HG03354 (cell line): ENCODE measurements around the gene COP1.

ENCODE experiments used
- ATAC-seq: cut with Tn5 transposase; IDR thresholded peaks from one replicate; pipeline ENCODE4 v1.9.1; 2021; ENCODE audit warnings: mild to moderate bottlenecking; ENCODE audit not compliant: unreplicated experiment, poor library complexity, severe bottlenecking

The COP1 gene

DNA sequence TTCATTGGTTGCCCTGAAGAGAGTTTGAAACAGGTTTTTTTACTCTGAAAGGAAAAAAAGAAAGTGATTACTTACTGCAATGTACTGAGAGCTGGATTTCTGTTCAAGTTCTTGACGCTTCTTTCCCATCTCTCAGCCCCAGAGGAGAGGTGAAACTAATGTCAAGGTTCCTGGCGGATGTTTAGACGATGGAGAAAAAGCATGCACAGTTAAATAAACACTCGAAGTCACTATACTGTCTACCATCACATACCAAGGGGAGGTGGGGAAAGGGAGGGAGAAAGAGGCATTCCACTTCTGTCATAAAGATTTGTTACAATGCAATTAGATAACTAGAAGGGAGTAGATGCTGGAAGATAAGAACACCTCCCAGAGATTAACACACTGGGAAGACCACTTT is 286.7 kb downstream of the COP1 start:
- ATAC-seq: no peak

DNA sequence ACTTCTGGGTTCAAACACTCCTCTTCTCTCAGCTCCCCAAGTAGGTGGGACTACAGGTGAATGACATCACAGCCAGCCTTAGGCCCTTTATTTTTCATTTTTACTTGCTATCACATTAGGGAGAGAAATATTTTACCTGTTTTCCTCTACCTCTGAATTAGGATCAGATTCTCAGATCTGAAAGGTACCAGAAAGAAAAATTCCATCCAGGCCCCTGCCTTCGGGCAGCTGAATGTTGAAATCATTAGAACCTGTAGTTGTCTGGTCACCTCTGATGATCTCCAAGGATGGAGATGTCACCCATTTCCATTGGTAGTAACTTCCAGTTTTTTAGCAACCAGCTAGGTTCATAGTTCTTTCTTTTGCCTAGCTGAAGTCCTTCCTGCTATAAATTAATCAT is 288.1 kb downstream of the COP1 start:
- no peak for ATAC-seq

DNA sequence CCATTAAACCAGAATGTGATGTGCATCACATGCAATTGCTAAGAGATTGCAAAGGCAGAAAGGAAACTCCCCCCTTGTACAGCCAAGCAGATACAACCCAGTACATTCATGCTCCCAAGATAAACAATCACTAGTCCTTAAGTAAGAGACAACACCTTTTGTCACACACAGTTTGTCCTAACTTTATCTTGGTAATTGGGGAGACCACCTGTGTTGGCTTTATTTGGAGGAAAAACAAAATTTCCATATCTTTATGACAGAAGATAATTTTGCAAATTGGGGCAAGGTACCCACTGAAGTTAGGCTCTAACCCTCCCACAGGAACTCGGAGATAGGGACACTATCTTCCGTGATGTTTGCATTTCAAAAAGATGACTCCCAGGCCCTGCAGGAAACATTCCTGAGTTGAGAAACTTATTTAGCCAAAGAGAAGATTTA is 288.7 kb downstream of the COP1 start:
- no peak for ATAC-seq

DNA sequence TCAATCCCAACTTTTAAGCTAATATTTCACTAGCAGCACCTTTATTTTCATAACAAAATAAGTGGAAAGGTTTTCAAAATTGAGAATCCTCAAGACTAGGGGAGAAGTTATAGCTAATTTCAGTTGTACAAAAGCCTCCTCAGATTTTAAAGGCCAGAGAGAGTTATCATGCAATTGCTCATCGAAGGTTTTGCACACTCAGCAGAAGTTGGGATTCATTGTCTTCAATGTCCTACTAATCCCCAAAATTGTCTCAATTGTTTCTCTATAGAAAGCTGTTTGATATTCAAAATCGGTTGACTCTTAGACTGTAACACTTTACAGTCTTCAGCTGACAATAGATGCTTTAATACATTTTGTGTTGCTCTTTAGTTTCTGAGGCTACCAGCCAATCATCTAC is 293.0 kb downstream of the COP1 start:
- no peak for ATAC-seq

DNA sequence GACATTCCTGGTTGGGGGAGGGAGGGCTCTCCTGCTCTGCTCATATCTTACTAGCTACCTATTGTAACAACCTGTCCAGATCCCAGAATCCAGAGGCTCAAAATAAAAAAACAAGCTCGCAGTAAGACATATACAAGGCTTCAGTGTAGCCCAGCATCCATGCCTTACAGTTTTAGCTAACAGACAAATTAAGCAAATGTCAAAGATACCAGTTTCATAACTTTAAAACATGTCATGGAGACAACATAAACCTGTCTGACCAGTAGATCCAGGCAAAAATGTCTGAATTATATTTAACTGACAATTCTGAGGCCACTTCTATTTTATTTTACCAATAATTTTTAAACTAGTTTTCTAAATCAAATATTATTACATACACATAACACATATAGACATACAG is 295.9 kb downstream of the COP1 start:
- ATAC-seq: no peak

DNA sequence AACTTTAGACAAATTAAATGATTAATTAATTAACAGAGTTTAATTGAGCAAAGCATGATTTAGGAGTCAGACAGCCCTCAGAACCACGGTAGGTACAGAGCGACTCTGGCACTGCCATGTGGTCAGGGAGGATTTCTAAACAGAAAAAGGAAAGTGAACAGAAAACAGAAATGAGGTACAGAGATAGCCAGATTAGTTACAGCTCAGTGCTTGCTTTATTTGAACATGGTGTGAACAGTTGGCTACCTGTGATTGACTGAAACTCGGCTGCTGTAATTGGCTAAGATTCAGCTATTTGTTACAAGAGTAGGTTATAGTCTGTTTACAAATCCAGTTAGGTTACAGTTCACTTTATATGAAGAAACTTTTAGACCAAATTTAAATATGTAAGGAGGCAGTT is 300.7 kb downstream of the COP1 start:
- ATAC-seq: no peak

DNA sequence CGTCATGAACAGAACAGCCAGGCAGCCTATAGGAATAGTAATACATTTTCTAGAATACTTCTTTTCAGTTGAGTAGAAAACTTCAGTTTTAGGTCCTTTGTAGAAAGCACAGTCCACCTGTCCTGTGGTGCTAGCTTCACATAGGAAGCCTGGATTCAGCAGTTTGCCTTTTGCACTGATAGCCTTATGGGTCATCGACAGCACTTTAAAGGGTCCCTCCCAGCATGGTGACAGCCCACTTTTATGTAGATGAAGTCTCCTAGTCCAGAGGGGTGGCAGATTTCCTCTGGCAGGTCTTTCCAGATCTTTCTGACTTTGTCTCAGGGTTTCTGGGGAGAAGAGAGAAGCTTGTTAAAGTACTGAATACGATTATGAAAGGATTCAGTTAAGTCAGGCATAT is 302.3 kb downstream of the COP1 start:
- no peak for ATAC-seq

DNA sequence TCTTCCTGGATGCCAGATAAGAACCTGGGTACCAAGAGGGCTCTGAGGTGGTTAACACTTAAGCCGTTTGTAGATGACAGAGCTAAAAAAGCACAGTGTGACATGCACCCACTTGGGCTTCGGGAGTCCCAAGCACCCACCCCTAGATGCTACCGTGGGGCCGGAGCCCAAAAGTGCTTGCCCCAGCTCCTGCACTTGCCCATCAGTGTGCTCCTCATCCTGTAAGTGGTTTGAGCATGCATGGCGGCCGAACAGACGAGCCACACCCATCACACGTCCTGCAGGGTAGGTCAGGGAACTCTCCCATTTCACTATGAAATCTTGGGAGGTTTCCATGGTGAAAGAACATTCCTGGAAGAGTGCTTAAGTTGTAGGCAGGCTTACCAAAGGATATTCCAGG is 304.8 kb downstream of the COP1 start:
- ATAC-seq: no peak

DNA sequence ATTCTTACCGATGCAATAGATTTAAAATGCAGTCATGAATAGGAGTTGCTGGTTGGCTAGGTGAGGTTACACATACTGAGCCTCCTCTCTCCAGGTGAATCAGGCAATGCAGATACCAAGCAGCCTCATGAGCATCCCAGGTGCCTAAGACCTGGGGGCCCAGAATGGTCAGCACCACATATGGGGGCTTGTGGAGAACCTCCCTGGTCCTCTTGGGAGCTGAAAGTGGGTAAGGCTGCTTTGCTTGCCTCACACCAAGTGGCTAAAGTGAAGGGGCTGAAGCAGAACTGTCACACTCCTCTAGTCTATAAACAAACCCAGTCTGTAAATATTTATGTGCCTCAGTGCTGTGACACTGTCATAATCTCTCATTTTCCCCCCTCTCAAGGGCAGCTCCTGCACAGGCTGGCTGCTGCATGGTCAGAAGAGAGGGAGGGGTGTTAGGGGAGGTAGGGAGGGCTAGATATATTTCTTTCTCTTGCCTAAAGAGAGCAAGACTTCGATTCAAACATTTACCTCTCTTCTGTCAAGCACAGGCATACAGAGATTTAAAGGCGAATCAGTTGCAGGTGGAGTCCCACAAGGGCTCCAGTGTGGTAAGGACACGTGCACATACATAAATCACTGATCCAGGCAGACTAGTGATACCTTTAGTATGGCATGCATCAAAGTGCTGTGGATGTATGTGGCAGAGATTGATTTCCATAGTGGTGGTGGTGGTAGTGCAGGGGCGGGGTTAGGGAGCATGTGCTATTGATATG is 305.8 kb downstream of the COP1 start:
- no peak for ATAC-seq

DNA sequence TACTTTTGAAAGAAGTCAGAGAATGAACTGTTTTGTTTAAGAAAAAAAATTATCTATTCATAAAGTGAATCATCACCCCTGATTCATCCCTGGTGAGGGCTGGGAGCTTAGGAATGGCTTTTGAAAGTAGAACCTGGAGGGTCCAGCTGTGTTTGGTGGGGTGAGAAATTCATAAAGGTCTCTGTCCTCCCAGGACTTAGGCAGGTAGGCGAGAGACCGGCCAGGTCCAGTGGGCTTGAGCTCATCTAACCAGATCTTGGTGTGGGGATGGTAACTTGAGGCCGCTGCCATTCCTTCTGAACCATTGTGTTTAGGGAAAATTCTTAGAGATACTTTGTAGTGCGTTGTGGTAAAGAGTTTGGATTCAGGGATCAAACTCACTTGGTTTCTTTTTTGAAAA is 306.9 kb downstream of the COP1 start:
- no peak for ATAC-seq

DNA sequence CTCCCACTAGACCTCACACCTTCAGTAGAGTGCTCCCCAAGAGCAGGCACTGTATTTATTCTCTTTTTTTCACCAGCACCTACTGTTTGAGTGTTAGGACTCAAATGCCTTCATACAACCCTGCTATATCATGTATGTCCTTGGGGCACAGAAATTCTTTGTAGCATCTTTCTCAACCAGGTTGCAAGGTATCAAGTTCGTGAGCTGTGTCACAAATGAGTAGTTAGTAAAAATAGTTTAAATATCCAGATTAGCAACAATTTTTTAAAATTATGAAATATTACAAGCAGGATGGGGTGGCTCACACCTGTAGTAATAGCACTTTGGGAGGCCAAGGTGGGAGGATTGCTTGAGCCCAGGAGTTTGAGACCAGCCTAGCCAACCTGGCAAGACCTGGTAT is 311.1 kb downstream of the COP1 start:
- ATAC-seq: no peak
